WTC11 (cell line): ENCODE data around the gene CARS2. TPM values are rescaled to one million over a fixed set of nuclear protein-coding genes. Genes with fewer than 3 reads are reported as not detected.

Experiments
- ATAC-seq: fragments of 200-7000 bp; cut with Tn5 transposase; 2 replicates; pipeline ENCODE4 v1.10.0; 2021; ENCODE audit warnings: mild to moderate bottlenecking, moderate library complexity
- CTCF ChIA-PET: fragments of 300-600 bp; sonication (Branson Sonifier 250); formaldehyde crosslinking; loops from one replicate; lab custom pipeline; 2021; ENCODE audit warnings: antibody characterized with exemption; lab: Charles Lee
- POLR2A ChIA-PET: fragments of 350-600 bp; sonication (Branson Sonifier 250); formaldehyde crosslinking; loops from one replicate; lab custom pipeline; 2021; ENCODE audit warnings: antibody characterized with exemption; lab: Charles Lee
- DNase-seq: peaks from one replicate; pipeline ENCODE4 v3.0.0; 2021; ENCODE audit warnings: low spot score
- H3K27ac Mint-ChIP-seq: 2 replicates; pipeline ENCODE4 v1.8.0; 2021; ENCODE audit warnings: mixed read lengths
- H3K27me3 Mint-ChIP-seq: 2 replicates; pipeline ENCODE4 v1.8.0; 2021; ENCODE audit warnings: low read depth, mild to moderate bottlenecking, moderate library complexity, mixed read lengths
- H3K36me3 Mint-ChIP-seq: 2 replicates; pipeline ENCODE4 v1.8.0; 2021; ENCODE audit warnings: mixed read lengths
- H3K4me1 Mint-ChIP-seq: 2 replicates; pipeline ENCODE4 v1.8.0; 2022; ENCODE audit warnings: mixed read lengths
- H3K4me3 Mint-ChIP-seq: 2 replicates; pipeline ENCODE4 v1.8.0; 2021; ENCODE audit warnings: mild to moderate bottlenecking, moderate library complexity, mixed read lengths
- H3K9me3 Mint-ChIP-seq: 2 replicates; pipeline ENCODE4 v1.8.0; 2021; ENCODE audit warnings: mixed read lengths
- CBFB ChIP-seq: sonication (generic); formaldehyde crosslinking; IDR thresholded peaks from 2 replicates; pipeline ENCODE4 v1.8.1; 2022; ENCODE audit warnings: mild to moderate bottlenecking, low read depth, missing genetic modification reagents
- FOXK1 ChIP-seq: sonication (generic); formaldehyde crosslinking; IDR thresholded peaks from 2 replicates; pipeline ENCODE4 v1.8.0; 2022; ENCODE audit warnings: mild to moderate bottlenecking, moderate library complexity, missing genetic modification reagents
- HMGA2 ChIP-seq: fragments of 250-450 bp; sonication (Bioruptor Pico); IDR thresholded peaks from 2 replicates; pipeline ENCODE4 v1.4.0; 2021; ENCODE audit warnings: mild to moderate bottlenecking, moderate library complexity
- IRF2 ChIP-seq: sonication (generic); formaldehyde crosslinking; IDR thresholded peaks from 2 replicates; pipeline ENCODE4 v1.8.0; 2022; ENCODE audit warnings: low read depth, missing genetic modification reagents, borderline replicate concordance
- NFYB ChIP-seq: sonication (generic); formaldehyde crosslinking; conservative IDR thresholded peaks from 2 replicates; pipeline ENCODE4 v1.8.0; 2022; ENCODE audit warnings: low read depth, missing genetic modification reagents
- NR3C1 ChIP-seq: sonication (generic); formaldehyde crosslinking; conservative IDR thresholded peaks from 2 replicates; pipeline ENCODE4 v1.8.1; 2023; ENCODE audit warnings: low read depth, mild to moderate bottlenecking, missing genetic modification reagents
- OVOL2 ChIP-seq: fragments of 250-450 bp; sonication (Bioruptor Pico); IDR thresholded peaks from 2 replicates; pipeline ENCODE4 v1.9.0; 2021; ENCODE audit warnings: mild to moderate bottlenecking, borderline replicate concordance
- PRRX2 ChIP-seq: fragments of 250-450 bp; sonication (Bioruptor Pico); IDR thresholded peaks from 2 replicates; pipeline ENCODE4 v1.8.0; 2021; ENCODE audit warnings: mild to moderate bottlenecking
- SMAD3 ChIP-seq: sonication (generic); formaldehyde crosslinking; IDR thresholded peaks from 2 replicates; pipeline ENCODE4 v1.8.0; 2022; ENCODE audit warnings: missing genetic modification reagents, mild to moderate bottlenecking, borderline replicate concordance
- ZNF416 ChIP-seq: fragments of 250-450 bp; sonication (Bioruptor Pico); IDR thresholded peaks from 2 replicates; pipeline ENCODE4 v1.9.0; 2021; ENCODE audit warnings: mild to moderate bottlenecking, inconsistent platforms
- total RNA-seq: library from RNA; stranded (reverse); gene quantifications from 3 replicates; pipeline ENCODE4 v1.2.3, GENCODE V29; 2021
- TF ChIP-seq, protein P1 (sequence below): fragments of 250-450 bp; sonication (Bioruptor Pico); IDR thresholded peaks from 2 replicates; pipeline ENCODE4 v1.8.0; 2021; ENCODE audit warnings: mild to moderate bottlenecking
- TF ChIP-seq, protein P2 (sequence below): sonication (generic); formaldehyde crosslinking; IDR thresholded peaks from 2 replicates; pipeline ENCODE4 v1.8.0; 2023; ENCODE audit warnings: mild to moderate bottlenecking, missing genetic modification reagents
- TF ChIP-seq, protein P3 (sequence below): sonication (generic); formaldehyde crosslinking; IDR thresholded peaks from 2 replicates; pipeline ENCODE4 v1.8.0; 2022; ENCODE audit warnings: mild to moderate bottlenecking, missing genetic modification reagents
- TF ChIP-seq, protein P4 (sequence below): fragments of 250-450 bp; sonication (Bioruptor Pico); conservative IDR thresholded peaks from 2 replicates; pipeline ENCODE4 v1.9.0; 2021; ENCODE audit warnings: mild to moderate bottlenecking
- TF ChIP-seq, protein P5 (sequence below): sonication (generic); formaldehyde crosslinking; IDR thresholded peaks from 2 replicates; pipeline ENCODE4 v1.8.1; 2022; ENCODE audit warnings: mild to moderate bottlenecking, missing genetic modification reagents, moderate library complexity, borderline replicate concordance
- TF ChIP-seq, protein P6 (sequence below): sonication (generic); formaldehyde crosslinking; IDR thresholded peaks from 2 replicates; pipeline ENCODE4 v1.8.1; 2022; ENCODE audit warnings: low read depth, mild to moderate bottlenecking, moderate library complexity, missing genetic modification reagents, borderline replicate concordance
- TF ChIP-seq, protein P7 (sequence below): sonication (generic); formaldehyde crosslinking; IDR thresholded peaks from 2 replicates; pipeline ENCODE4 v1.8.0; 2022; ENCODE audit warnings: mild to moderate bottlenecking, missing genetic modification reagents
- TF ChIP-seq, protein P8 (sequence below): sonication (generic); formaldehyde crosslinking; IDR thresholded peaks from 2 replicates; pipeline ENCODE4 v1.8.0; 2022; ENCODE audit warnings: mild to moderate bottlenecking, missing genetic modification reagents

CARS2 gene
- total RNA-seq, 1 experiment from 2014 or later = 39.9 TPM

DNA sequence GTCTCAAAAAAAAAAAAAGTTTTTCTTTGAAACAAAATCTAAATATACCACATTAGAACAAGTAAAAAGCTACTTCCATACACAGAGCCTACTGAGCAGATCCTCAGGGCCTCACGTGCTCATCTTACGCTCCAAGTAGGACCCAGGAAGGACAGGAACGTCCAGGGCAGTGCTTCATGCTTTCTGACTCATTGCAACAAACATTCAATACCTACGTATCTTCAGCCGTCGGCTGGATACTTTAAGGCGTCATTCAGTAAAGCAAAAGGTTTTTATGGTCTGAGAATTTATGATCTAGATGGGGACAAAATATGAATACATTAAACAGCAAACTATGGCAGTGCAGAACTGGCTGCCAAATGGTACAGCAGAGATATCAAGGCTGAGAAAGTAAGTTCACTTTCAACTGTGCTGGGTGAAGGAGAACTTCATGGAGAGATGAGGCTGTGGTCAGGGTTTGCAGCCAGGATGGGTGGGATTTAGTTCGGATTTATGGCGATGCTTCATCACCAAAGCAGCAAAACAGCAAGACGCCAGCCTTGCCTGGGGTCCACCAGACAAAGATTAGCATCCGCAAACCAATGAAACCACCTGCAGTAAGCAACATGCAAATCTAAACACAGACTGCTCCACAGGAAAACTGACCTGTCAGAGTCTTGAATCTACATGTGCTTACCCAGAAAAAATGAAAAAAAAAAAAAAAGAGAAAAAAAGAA is 20.5 kb downstream of the CARS2 start:
- peaks cover 24% of the 10 kb centered on the region for H3K36me3 Mint-ChIP-seq
- TF ChIP-seq ZNF416 (CRISPR knock-in tag) = no peak
- TF ChIP-seq IRF2 = no peak
- TF ChIP-seq, protein P1, sequence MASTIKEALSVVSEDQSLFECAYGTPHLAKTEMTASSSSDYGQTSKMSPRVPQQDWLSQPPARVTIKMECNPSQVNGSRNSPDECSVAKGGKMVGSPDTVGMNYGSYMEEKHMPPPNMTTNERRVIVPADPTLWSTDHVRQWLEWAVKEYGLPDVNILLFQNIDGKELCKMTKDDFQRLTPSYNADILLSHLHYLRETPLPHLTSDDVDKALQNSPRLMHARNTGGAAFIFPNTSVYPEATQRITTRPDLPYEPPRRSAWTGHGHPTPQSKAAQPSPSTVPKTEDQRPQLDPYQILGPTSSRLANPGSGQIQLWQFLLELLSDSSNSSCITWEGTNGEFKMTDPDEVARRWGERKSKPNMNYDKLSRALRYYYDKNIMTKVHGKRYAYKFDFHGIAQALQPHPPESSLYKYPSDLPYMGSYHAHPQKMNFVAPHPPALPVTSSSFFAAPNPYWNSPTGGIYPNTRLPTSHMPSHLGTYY (CRISPR knock-in tag) = no peak
- no peak for TF ChIP-seq PRRX2
- no peak for TF ChIP-seq SMAD3 (CRISPR knock-in tag)
- TF ChIP-seq, protein P2, sequence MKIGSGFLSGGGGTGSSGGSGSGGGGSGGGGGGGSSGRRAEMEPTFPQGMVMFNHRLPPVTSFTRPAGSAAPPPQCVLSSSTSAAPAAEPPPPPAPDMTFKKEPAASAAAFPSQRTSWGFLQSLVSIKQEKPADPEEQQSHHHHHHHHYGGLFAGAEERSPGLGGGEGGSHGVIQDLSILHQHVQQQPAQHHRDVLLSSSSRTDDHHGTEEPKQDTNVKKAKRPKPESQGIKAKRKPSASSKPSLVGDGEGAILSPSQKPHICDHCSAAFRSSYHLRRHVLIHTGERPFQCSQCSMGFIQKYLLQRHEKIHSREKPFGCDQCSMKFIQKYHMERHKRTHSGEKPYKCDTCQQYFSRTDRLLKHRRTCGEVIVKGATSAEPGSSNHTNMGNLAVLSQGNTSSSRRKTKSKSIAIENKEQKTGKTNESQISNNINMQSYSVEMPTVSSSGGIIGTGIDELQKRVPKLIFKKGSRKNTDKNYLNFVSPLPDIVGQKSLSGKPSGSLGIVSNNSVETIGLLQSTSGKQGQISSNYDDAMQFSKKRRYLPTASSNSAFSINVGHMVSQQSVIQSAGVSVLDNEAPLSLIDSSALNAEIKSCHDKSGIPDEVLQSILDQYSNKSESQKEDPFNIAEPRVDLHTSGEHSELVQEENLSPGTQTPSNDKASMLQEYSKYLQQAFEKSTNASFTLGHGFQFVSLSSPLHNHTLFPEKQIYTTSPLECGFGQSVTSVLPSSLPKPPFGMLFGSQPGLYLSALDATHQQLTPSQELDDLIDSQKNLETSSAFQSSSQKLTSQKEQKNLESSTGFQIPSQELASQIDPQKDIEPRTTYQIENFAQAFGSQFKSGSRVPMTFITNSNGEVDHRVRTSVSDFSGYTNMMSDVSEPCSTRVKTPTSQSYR (CRISPR knock-in tag) = no peak
- TF ChIP-seq, protein P3, sequence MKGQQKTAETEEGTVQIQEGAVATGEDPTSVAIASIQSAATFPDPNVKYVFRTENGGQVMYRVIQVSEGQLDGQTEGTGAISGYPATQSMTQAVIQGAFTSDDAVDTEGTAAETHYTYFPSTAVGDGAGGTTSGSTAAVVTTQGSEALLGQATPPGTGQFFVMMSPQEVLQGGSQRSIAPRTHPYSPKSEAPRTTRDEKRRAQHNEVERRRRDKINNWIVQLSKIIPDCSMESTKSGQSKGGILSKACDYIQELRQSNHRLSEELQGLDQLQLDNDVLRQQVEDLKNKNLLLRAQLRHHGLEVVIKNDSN (CRISPR knock-in tag) = no peak
- no peak for TF ChIP-seq CBFB
- 0 out of 2 replicates have a peak overlapping the region, but pooled peaks have one; percentile 10 for H3K27ac Mint-ChIP-seq
- ATAC-seq (no peak), DNase-seq (no peak)
- no peaks in the 10 kb centered on the region for H3K27me3 Mint-ChIP-seq
- ChIA-PET CTCF (no interaction called here), POLR2A (no interaction called here)
- no peaks in the 10 kb centered on the region for H3K9me3 Mint-ChIP-seq
- H3K4me1 Mint-ChIP-seq = no peaks in the 10 kb centered on the region
- no peak overlapping the region for H3K4me3 Mint-ChIP-seq

DNA sequence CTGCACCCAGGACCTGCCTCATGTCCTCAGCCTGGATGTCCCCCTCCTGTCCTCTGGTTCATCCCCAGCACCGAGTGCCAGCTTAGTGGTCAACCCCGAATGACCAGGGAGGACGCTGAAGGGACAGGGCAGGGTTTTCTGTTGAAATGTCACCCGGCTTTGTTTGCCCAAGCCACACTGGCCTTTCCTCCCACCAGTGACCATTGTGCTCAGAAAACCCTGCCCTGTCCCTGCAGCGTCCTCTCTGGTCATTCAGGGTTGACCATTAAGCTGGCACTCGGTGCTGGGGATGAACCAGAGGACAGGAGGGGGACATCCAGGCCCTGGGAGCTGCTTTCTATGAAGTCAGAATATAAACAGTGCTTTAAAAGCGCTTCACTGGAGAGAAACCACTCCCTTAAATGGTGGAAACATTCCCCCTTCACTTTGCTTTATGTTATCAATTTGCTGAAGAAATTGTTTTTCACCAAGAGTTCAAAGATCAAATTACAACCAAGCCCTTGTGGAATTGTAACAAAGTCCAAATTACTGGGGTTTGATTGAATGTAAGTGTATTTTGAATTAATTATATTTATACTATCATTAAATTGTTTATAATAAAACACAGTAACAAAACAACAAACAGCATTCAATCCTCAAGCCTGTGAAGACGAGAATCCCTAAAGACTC is 21.4 kb downstream of the CARS2 start:
- Mint-ChIP-seq H3K4me1 (no peaks in the 10 kb centered on the region), H3K9me3 (no peaks in the 10 kb centered on the region), H3K36me3 (peaks cover 26% of the 10 kb centered on the region), H3K4me3 (no peak overlapping the region), H3K27me3 (no peaks in the 10 kb centered on the region), H3K27ac (no peak overlapping the region)
- CTCF ChIA-PET = no interaction called here
- POLR2A ChIA-PET = no interaction called here
- DNase-seq (no peak), ATAC-seq (no peak)
- TF ChIP-seq, protein P4, sequence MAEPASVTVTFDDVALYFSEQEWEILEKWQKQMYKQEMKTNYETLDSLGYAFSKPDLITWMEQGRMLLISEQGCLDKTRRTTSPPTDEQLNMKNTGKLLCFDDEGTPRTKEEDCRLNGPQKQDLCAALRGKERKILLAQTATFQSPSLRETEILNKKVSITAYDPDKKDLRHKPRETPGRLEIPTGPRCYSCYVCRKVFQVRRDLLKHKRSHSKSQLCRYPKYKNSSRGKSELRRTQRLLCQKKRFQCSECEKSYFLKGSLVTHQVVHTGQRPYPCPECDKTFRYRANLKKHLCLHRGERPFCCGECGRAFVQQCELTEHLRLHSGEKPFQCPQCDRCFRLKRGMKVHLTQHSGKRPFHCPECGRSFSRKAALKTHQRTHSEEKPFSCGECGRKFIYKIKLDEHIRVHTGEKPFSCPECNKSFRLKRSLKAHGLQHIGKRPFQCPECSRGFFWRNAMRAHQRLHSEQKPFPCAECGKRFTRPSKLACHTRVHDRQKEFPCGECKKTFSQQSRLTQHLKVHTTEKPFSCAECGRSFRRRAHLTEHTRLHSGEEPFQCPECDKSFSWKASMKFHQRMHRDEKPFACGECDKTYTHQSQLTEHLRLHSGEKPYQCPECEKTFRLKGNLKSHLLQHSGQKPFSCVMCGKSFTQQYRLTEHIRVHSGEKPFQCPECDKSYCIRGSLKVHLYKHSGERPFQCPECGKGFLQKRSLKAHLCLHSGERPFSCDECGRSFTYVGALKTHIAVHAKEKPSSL = no peak
- TF ChIP-seq NR3C1 (no peak), FOXK1 (no peak), OVOL2 (no peak), HMGA2 (CRISPR knock-in tag) (no peak), PRRX2 (no peak), NFYB (no peak)
- TF ChIP-seq, protein P5, sequence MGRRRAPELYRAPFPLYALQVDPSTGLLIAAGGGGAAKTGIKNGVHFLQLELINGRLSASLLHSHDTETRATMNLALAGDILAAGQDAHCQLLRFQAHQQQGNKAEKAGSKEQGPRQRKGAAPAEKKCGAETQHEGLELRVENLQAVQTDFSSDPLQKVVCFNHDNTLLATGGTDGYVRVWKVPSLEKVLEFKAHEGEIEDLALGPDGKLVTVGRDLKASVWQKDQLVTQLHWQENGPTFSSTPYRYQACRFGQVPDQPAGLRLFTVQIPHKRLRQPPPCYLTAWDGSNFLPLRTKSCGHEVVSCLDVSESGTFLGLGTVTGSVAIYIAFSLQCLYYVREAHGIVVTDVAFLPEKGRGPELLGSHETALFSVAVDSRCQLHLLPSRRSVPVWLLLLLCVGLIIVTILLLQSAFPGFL (CRISPR knock-in tag) = no peak
- TF ChIP-seq, protein P6, sequence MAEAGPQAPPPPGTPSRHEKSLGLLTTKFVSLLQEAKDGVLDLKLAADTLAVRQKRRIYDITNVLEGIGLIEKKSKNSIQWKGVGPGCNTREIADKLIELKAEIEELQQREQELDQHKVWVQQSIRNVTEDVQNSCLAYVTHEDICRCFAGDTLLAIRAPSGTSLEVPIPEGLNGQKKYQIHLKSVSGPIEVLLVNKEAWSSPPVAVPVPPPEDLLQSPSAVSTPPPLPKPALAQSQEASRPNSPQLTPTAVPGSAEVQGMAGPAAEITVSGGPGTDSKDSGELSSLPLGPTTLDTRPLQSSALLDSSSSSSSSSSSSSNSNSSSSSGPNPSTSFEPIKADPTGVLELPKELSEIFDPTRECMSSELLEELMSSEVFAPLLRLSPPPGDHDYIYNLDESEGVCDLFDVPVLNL (CRISPR knock-in tag) = no peak
- TF ChIP-seq, protein P2 (CRISPR knock-in tag) = no peak
- TF ChIP-seq, protein P7, sequence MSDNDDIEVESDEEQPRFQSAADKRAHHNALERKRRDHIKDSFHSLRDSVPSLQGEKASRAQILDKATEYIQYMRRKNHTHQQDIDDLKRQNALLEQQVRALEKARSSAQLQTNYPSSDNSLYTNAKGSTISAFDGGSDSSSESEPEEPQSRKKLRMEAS (CRISPR knock-in tag) = no peak
- TF ChIP-seq, protein P8, sequence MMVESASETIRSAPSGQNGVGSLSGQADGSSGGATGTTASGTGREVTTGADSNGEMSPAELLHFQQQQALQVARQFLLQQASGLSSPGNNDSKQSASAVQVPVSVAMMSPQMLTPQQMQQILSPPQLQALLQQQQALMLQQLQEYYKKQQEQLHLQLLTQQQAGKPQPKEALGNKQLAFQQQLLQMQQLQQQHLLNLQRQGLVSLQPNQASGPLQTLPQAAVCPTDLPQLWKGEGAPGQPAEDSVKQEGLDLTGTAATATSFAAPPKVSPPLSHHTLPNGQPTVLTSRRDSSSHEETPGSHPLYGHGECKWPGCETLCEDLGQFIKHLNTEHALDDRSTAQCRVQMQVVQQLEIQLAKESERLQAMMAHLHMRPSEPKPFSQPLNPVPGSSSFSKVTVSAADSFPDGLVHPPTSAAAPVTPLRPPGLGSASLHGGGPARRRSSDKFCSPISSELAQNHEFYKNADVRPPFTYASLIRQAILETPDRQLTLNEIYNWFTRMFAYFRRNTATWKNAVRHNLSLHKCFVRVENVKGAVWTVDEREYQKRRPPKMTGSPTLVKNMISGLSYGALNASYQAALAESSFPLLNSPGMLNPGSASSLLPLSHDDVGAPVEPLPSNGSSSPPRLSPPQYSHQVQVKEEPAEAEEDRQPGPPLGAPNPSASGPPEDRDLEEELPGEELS (CRISPR knock-in tag) = no peak
